MCF 10A (cell line): Measurements from ENCODE around the gene PTOV1. TPM values are rescaled to one million over a fixed set of nuclear protein-coding genes. Genes with fewer than 3 reads are reported as not detected.

Experiments
- BruUV-seq: library from RNA; stranded (reverse); fragments of 400-500 nt; replicated peaks from 2 replicates; lab custom pipeline; 2021; lab: Mats Ljungman, UMichigan
- CTCF ChIA-PET: fragments of 300-600 bp; sonication (Branson Sonifier 250); formaldehyde crosslinking; extraction: SDS; loops from one replicate; lab custom pipeline; 2021; ENCODE audit warnings: antibody characterized with exemption, inconsistent platforms; lab: Yijun Ruan, JAX
- POLR2A ChIA-PET: fragments of 300-600, 350-650 bp; sonication (Branson Sonifier 250); formaldehyde crosslinking; extraction: SDS; loops from one replicate; lab custom pipeline; 2020; ENCODE audit warnings: antibody characterized with exemption, inconsistent platforms; lab: Yijun Ruan, JAX
- DNase-seq: peaks from one replicate; pipeline ENCODE4 v3.0.0-alpha.2; 2018; ENCODE audit not compliant: unreplicated experiment
- H3K27ac Mint-ChIP-seq: one replicate; pipeline ENCODE4 v1.8.0; 2022; ENCODE audit warnings: mild to moderate bottlenecking, low read depth, mixed read lengths; ENCODE audit not compliant: unreplicated experiment
- H3K27me3 Mint-ChIP-seq: one replicate; pipeline ENCODE4 v1.8.0; 2022; ENCODE audit warnings: mixed read lengths; ENCODE audit not compliant: insufficient read depth, unreplicated experiment
- H3K36me3 Mint-ChIP-seq: one replicate; pipeline ENCODE4 v1.8.0; 2022; ENCODE audit warnings: mild to moderate bottlenecking, moderate library complexity, mixed read lengths; ENCODE audit not compliant: insufficient read depth, unreplicated experiment
- H3K4me1 Mint-ChIP-seq: one replicate; pipeline ENCODE4 v1.8.0; 2022; ENCODE audit warnings: mixed read lengths; ENCODE audit not compliant: insufficient read depth, unreplicated experiment
- H3K4me3 Mint-ChIP-seq: one replicate; pipeline ENCODE4 v1.8.0; 2022; ENCODE audit warnings: mild to moderate bottlenecking, moderate library complexity, mixed read lengths; ENCODE audit not compliant: unreplicated experiment
- H3K9me3 Mint-ChIP-seq: one replicate; pipeline ENCODE4 v1.8.0; 2022; ENCODE audit warnings: mixed read lengths; ENCODE audit not compliant: unreplicated experiment
- intact Hi-C: fragments of 100-400 bp; cut with micrococcal nuclease; formaldehyde crosslinking; loops from 2 replicates; pipeline ENCODE4 v1.14.1; 2022
- total RNA-seq: library from RNA; stranded (reverse); gene quantifications from 2 replicates; pipeline ENCODE4 v1.2.3, GENCODE V29; 2022
- TF ChIP-seq, protein P1 (sequence below): fragments of 200-600 bp; IDR thresholded peaks from one replicate; pipeline ENCODE4 v1.8.0; 2022; ENCODE audit warnings: antibody characterized with exemption, mild to moderate bottlenecking; ENCODE audit not compliant: unreplicated experiment

The PTOV1 gene
- total RNA-seq, 1 experiment from 2014 or later, result 78.8 TPM

DNA sequence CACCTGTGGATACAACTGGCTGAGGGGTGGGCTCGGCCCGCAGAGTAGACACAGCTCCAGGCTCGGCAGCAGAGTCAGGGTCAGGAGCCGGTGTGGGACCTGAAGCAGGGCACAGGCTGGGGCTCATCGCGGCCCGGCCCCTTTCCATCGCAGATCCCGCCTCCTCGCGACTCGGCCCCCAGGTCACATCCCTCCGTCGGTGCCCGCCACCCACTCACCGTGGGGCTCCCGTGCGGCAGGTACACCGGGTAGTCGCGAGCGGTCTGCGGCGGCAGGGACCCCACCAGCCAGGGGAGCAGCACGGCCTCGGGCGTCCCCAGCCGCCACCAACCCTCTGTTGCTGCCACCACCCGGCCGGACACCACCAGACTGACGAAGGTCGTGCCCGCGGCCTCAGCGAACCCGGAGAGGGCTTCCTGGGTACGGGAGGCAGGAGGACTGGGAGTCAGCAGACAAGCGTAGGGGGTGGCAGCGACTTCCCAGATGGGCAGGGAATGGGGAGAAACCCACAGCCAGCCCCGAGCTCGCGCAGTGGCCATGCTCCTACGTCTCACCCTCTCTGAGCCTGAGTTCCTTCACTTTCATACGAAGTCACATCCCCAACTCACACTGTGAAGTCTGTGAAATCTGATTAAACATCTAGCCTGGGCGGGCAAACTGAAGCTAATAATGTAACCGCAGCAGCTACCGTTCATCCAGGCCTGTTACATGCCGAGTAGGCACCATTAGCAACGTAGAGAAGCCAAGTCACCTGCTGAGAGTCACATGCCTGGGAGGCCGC, 41.6 kb upstream of the PTOV1 start:
- peaks cover 8% of the 10 kb centered on the region for H3K9me3 Mint-ChIP-seq
- POLR2A ChIA-PET, result no interaction called here

DNA sequence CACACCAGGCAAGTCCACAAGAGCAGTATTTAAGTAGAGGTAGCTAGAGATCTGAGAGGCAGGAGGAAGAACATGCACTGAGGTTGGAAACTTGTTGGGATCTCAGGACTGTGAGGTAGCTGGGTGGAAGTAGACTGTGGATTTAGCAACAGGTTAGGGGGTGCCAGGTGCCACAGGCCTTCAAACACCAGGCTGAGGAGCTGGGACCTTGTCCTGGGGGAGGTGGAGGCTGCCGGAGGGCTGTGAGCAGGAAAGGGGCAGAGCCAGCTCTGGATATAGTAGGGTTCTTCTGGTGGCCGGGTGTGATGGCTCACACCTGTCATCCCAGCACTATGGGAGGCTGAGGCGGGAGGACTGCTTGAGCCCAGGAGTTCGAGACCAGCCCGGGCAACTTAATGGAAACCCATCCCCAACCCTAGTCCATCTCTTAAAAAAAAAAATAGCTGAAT, 41.0 kb upstream of the PTOV1 start:
- peaks cover 15% of the 10 kb centered on the region for H3K4me1 Mint-ChIP-seq
- H3K36me3 Mint-ChIP-seq, result peaks cover 20% of the 10 kb centered on the region
- TF ChIP-seq, protein P1, sequence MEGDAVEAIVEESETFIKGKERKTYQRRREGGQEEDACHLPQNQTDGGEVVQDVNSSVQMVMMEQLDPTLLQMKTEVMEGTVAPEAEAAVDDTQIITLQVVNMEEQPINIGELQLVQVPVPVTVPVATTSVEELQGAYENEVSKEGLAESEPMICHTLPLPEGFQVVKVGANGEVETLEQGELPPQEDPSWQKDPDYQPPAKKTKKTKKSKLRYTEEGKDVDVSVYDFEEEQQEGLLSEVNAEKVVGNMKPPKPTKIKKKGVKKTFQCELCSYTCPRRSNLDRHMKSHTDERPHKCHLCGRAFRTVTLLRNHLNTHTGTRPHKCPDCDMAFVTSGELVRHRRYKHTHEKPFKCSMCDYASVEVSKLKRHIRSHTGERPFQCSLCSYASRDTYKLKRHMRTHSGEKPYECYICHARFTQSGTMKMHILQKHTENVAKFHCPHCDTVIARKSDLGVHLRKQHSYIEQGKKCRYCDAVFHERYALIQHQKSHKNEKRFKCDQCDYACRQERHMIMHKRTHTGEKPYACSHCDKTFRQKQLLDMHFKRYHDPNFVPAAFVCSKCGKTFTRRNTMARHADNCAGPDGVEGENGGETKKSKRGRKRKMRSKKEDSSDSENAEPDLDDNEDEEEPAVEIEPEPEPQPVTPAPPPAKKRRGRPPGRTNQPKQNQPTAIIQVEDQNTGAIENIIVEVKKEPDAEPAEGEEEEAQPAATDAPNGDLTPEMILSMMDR, result no peak
- ChIA-PET POLR2A (interaction anchor here (0.7 to 1.1 kb wide), 2 partner anchors 44 to 1299 kb away, joined by 4 to 6 read pairs; no protein-coding TSS in a partner anchor), CTCF (no interaction called here)
- intact Hi-C loops, result no loop called here
- no peak overlapping the region for H3K27ac Mint-ChIP-seq
- peaks cover 8% of the 10 kb centered on the region for H3K9me3 Mint-ChIP-seq
- no peak for DNase-seq
- H3K4me3 Mint-ChIP-seq, result no peak overlapping the region
- no peaks in the 10 kb centered on the region for H3K27me3 Mint-ChIP-seq
- no TSS peak for BruUV-seq

More for the DNA sequence above, 41.6 kb upstream of the PTOV1 start:
- Mint-ChIP-seq H3K27ac (no peak overlapping the region), H3K4me3 (no peak overlapping the region), H3K4me1 (peaks cover 12% of the 10 kb centered on the region), H3K36me3 (peaks cover 20% of the 10 kb centered on the region), H3K27me3 (no peaks in the 10 kb centered on the region)
- CTCF ChIA-PET, result no interaction called here
- DNase-seq, result no peak
- intact Hi-C loops, result no loop called here
- no TSS peak for BruUV-seq
- TF ChIP-seq, protein P1, result no peak

GRCh38 chr19:49811328-49811727, 39.6 kb upstream of the PTOV1 start:
- no peak for DNase-seq
- Mint-ChIP-seq H3K9me3 (peaks cover 3% of the 10 kb centered on the region), H3K4me3 (peak overlapping the region; percentile 92), H3K27me3 (no peaks in the 10 kb centered on the region), H3K27ac (no peak overlapping the region), H3K36me3 (peaks cover 14% of the 10 kb centered on the region), H3K4me1 (peaks cover 11% of the 10 kb centered on the region)
- BruUV-seq, result no TSS peak
- intact Hi-C loops, result no loop called here
- ChIA-PET POLR2A (interaction anchor here (0.6 to 2.9 kb wide), 3 partner anchors 8 to 46 kb away, joined by 4 to 32 read pairs (median 6); partner anchors contain the start of gene AP2A1), CTCF (interaction anchor here (0.9 kb wide), 1 partner anchor 237 kb away, joined by 4 read pairs; no protein-coding TSS in a partner anchor)
- TF ChIP-seq, protein P1, result no peak

DNA sequence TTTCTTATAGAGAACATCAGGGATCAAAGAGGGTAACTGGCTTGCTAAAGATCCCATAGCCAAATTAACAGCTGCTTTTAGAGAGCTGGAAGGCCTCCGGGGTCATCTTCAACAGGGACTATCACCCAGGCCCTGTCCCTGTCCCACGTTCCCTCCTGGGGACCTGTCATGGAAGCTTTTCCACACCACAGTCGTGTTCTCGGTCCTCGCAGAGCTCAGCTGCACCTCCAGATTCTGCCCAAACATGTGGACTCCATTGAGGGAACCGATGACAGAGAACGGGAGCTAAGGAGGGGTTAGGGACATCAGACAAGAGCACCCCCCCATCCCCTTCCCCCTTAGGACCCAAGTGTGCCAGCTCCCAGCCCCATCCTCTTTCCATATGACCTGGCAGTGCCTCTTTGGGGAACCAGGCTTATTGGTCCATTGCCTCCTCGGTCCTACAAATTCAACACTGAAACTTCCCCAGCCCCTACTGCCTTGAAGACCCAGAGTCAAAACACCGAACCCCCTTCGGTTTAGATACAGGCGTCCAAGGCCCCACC, 38.4 kb upstream of the PTOV1 start:
- Mint-ChIP-seq H3K9me3 (no peaks in the 10 kb centered on the region), H3K4me1 (peaks cover 9% of the 10 kb centered on the region), H3K36me3 (peaks cover 17% of the 10 kb centered on the region), H3K27me3 (no peaks in the 10 kb centered on the region), H3K4me3 (peak overlapping the region; percentile 92), H3K27ac (peak overlapping the region; percentile 99)
- TF ChIP-seq, protein P1, result no peak
- POLR2A ChIA-PET, result interaction anchor here (1.0 to 2.9 kb wide), 10 partner anchors 8 to 325 kb away, joined by 3 to 32 read pairs (median 6); partner anchors contain the start of genes AKT1S1, AP2A1, PTOV1 and RPL13A
- intact Hi-C loops, result no loop called here
- no peak for DNase-seq
- CTCF ChIA-PET, result interaction anchor here (0.5 kb wide), 1 partner anchor 68 kb away, joined by 3 read pairs; no protein-coding TSS in a partner anchor
- no TSS peak for BruUV-seq
